HEK293 (cell line): ENCODE data around the gene FGFR3.
"Not testable (repeated sequence)": the region's sequence is repeated elsewhere in the genome, so short reads cannot be mapped to it uniquely, and the experiment has no call there.

Source experiments
- CTCF ChIA-PET: fragments of 350-600 bp; formaldehyde crosslinking; extraction: SDS; loops from one replicate; lab custom pipeline; 2021; ENCODE audit warnings: antibody characterized with exemption; lab: Yijun Ruan, JAX
- POLR2A ChIA-PET: fragments of 300-600 bp; formaldehyde crosslinking; extraction: SDS; loops from one replicate; lab custom pipeline; 2020; ENCODE audit warnings: antibody characterized with exemption, inconsistent platforms; lab: Yijun Ruan, JAX
- H3K27ac ChIP-seq: fragments of 200-500 bp; sonication (Bioruptor generic); 2 replicates; pipeline ENCODE4 v1.5.1; 2014; ENCODE audit warnings: low read depth, low read length, control low read depth, inconsistent platforms; ENCODE audit errors: extremely low read depth
- H3K36me3 ChIP-seq, 2 experiments: fragments of 200-500 bp in 1 of 2; sonication (Bioruptor generic) in 1 of 2; 1 replicate in 1 of 2; 2 replicates in 1 of 2; pipeline ENCODE4 v1.5.1; 2014 to 2017; ENCODE audit warnings: inconsistent platforms in 2 of 2, low read length in 2 of 2; ENCODE audit not compliant: control insufficient read depth in 2 of 2, insufficient read depth in 1 of 2
- H3K4me1 ChIP-seq: fragments of 200-500 bp; sonication (Bioruptor generic); 2 replicates; pipeline ENCODE4 v1.5.1; 2014; ENCODE audit warnings: mild to moderate bottlenecking, low read length, inconsistent platforms; ENCODE audit not compliant: control insufficient read depth, insufficient read depth
- H3K4me3 ChIP-seq: 2 replicates; pipeline ENCODE4 v1.5.1; 2011; ENCODE audit warnings: low read depth, mild to moderate bottlenecking, control low read depth, low read length, moderate library complexity
- H3K9me3 ChIP-seq: fragments of 200-500 bp; sonication (Bioruptor generic); 2 replicates; pipeline ENCODE4 v1.5.1; 2014; ENCODE audit warnings: low read depth, low read length, inconsistent platforms; ENCODE audit not compliant: control insufficient read depth, insufficient read depth
- HOXD13 ChIP-seq: sonication (generic); formaldehyde crosslinking; IDR thresholded peaks from 2 replicates; pipeline ENCODE4 v1.8.0; 2022; ENCODE audit warnings: missing genetic modification reagents, borderline replicate concordance
- KLF16 ChIP-seq: fragments of 450-650 bp; formaldehyde crosslinking; IDR thresholded peaks from 2 replicates; pipeline ENCODE4 v1.5.1; 2017; ENCODE audit warnings: missing biosample characterization, missing genetic modification characterization
- MYNN ChIP-seq: fragments of 450-650 bp; formaldehyde crosslinking; IDR thresholded peaks from 2 replicates; pipeline ENCODE4 v1.5.1; 2016; ENCODE audit warnings: missing biosample characterization, missing genetic modification characterization, borderline replicate concordance
- RBAK ChIP-seq: fragments of 450-650 bp; formaldehyde crosslinking; IDR thresholded peaks from 2 replicates; pipeline ENCODE4 v1.5.1; 2016; ENCODE audit warnings: missing biosample characterization, missing genetic modification characterization
- SALL2 ChIP-seq: fragments of 450-650 bp; formaldehyde crosslinking; IDR thresholded peaks from 2 replicates; pipeline ENCODE4 v1.5.0; 2017; ENCODE audit warnings: missing biosample characterization, mild to moderate bottlenecking, missing genetic modification characterization, borderline replicate concordance
- SP7 ChIP-seq: fragments of 450-650 bp; formaldehyde crosslinking; IDR thresholded peaks from 2 replicates; pipeline ENCODE4 v1.5.1; 2016; ENCODE audit warnings: missing biosample characterization, missing genetic modification characterization
- ZFHX2 ChIP-seq: fragments of 450-650 bp; formaldehyde crosslinking; conservative IDR thresholded peaks from 2 replicates; pipeline ENCODE4 v1.5.1; 2016; ENCODE audit warnings: missing biosample characterization, missing genetic modification characterization
- ZFP3 ChIP-seq: fragments of 450-650 bp; formaldehyde crosslinking; IDR thresholded peaks from 2 replicates; pipeline ENCODE4 v1.5.1; 2016; ENCODE audit warnings: low read depth, missing biosample characterization, missing genetic modification characterization
- ZFP69B ChIP-seq: fragments of 450-650 bp; formaldehyde crosslinking; IDR thresholded peaks from 2 replicates; pipeline ENCODE4 v1.5.1; 2016; ENCODE audit warnings: missing biosample characterization, missing genetic modification characterization
- ZNF133 ChIP-seq: fragments of 450-650 bp; formaldehyde crosslinking; IDR thresholded peaks from 2 replicates; pipeline ENCODE4 v1.5.1; 2016; ENCODE audit warnings: missing biosample characterization, missing genetic modification characterization
- ZNF350 ChIP-seq: fragments of 450-650 bp; formaldehyde crosslinking; IDR thresholded peaks from 2 replicates; pipeline ENCODE4 v1.5.0; 2017; ENCODE audit warnings: missing biosample characterization, mild to moderate bottlenecking, missing genetic modification characterization
- ZNF510 ChIP-seq: fragments of 450-650 bp; formaldehyde crosslinking; IDR thresholded peaks from 2 replicates; pipeline ENCODE4 v1.5.1; 2018; ENCODE audit warnings: mild to moderate bottlenecking, missing genetic modification characterization, missing biosample characterization; ENCODE audit not compliant: insufficient replicate concordance
- ZNF561 ChIP-seq: fragments of 450-650 bp; IDR thresholded peaks from 2 replicates; pipeline ENCODE4 v1.5.1; 2018; ENCODE audit warnings: missing biosample characterization, missing genetic modification characterization, borderline replicate concordance
- ZNF626 ChIP-seq: fragments of 450-650 bp; sonication (Bioruptor Pico); formaldehyde crosslinking; IDR thresholded peaks from 2 replicates; pipeline ENCODE4 v1.5.1; 2018; ENCODE audit warnings: missing biosample characterization, missing genetic modification characterization, inconsistent platforms
- ZNF704 ChIP-seq: fragments of 450-650 bp; formaldehyde crosslinking; IDR thresholded peaks from 2 replicates; pipeline ENCODE4 v1.5.1; 2016; ENCODE audit warnings: missing biosample characterization, missing genetic modification characterization
- TF ChIP-seq, protein P1 (sequence below): fragments of 450-650 bp; formaldehyde crosslinking; IDR thresholded peaks from 2 replicates; pipeline ENCODE4 v1.5.1; 2016; ENCODE audit warnings: missing biosample characterization, missing genetic modification characterization, borderline replicate concordance
- TF ChIP-seq, protein P2 (sequence below): fragments of 450-650 bp; formaldehyde crosslinking; IDR thresholded peaks from 2 replicates; pipeline ENCODE4 v1.5.1; 2016; ENCODE audit warnings: missing biosample characterization, missing genetic modification characterization
- TF ChIP-seq, protein P3 (sequence below): fragments of 450-650 bp; formaldehyde crosslinking; IDR thresholded peaks from 2 replicates; pipeline ENCODE4 v1.5.1; 2016; ENCODE audit warnings: missing biosample characterization, missing genetic modification characterization, borderline replicate concordance

FGFR3 gene

GRCh38 chr4:1835836-1836235, 42.7 kb downstream of the FGFR3 start:
- peaks cover 13 to 89% of the 10 kb centered on the region in 2 experiments; a peak in 2 of 3 replicates for H3K36me3 ChIP-seq
- H3K9me3 ChIP-seq, H3K27ac ChIP-seq, POLR2A ChIA-PET, H3K4me1 ChIP-seq, H3K4me3 ChIP-seq: not testable (repeated sequence)
- CTCF ChIA-PET: interaction anchor here (0.7 to 1.1 kb wide), 2 partner anchors 75 to 359 kb away, joined by 3 read pairs; no protein-coding TSS in a partner anchor

GRCh38 chr4:1836650-1837049, 43.6 kb downstream of the FGFR3 start:
- Histone ChIP-seq H3K4me3 (no peak overlapping the region), H3K27ac (no peak overlapping the region), H3K36me3 (peaks cover 13 to 89% of the 10 kb centered on the region in 2 experiments; a peak in 2 of 3 replicates), H3K9me3 (no peaks in the 10 kb centered on the region), H3K4me1 (no peaks in the 10 kb centered on the region)
- ChIA-PET CTCF (interaction anchor here (0.8 kb wide), 1 partner anchor 62 kb away, joined by 3 read pairs; no protein-coding TSS in a partner anchor), POLR2A (no interaction called here)
- no peak for TF ChIP-seq ZNF704 (tag by site-specific recombination)
- TF ChIP-seq, protein P1, sequence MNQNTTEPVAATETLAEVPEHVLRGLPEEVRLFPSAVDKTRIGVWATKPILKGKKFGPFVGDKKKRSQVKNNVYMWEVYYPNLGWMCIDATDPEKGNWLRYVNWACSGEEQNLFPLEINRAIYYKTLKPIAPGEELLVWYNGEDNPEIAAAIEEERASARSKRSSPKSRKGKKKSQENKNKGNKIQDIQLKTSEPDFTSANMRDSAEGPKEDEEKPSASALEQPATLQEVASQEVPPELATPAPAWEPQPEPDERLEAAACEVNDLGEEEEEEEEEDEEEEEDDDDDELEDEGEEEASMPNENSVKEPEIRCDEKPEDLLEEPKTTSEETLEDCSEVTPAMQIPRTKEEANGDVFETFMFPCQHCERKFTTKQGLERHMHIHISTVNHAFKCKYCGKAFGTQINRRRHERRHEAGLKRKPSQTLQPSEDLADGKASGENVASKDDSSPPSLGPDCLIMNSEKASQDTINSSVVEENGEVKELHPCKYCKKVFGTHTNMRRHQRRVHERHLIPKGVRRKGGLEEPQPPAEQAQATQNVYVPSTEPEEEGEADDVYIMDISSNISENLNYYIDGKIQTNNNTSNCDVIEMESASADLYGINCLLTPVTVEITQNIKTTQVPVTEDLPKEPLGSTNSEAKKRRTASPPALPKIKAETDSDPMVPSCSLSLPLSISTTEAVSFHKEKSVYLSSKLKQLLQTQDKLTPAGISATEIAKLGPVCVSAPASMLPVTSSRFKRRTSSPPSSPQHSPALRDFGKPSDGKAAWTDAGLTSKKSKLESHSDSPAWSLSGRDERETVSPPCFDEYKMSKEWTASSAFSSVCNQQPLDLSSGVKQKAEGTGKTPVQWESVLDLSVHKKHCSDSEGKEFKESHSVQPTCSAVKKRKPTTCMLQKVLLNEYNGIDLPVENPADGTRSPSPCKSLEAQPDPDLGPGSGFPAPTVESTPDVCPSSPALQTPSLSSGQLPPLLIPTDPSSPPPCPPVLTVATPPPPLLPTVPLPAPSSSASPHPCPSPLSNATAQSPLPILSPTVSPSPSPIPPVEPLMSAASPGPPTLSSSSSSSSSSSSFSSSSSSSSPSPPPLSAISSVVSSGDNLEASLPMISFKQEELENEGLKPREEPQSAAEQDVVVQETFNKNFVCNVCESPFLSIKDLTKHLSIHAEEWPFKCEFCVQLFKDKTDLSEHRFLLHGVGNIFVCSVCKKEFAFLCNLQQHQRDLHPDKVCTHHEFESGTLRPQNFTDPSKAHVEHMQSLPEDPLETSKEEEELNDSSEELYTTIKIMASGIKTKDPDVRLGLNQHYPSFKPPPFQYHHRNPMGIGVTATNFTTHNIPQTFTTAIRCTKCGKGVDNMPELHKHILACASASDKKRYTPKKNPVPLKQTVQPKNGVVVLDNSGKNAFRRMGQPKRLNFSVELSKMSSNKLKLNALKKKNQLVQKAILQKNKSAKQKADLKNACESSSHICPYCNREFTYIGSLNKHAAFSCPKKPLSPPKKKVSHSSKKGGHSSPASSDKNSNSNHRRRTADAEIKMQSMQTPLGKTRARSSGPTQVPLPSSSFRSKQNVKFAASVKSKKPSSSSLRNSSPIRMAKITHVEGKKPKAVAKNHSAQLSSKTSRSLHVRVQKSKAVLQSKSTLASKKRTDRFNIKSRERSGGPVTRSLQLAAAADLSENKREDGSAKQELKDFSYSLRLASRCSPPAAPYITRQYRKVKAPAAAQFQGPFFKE (tag by site-specific recombination): no peak
- no peak for TF ChIP-seq ZFP3 (tag by site-specific recombination)
- no peak for TF ChIP-seq ZNF133 (tag by site-specific recombination)
- no peak for TF ChIP-seq MYNN (tag by site-specific recombination)
- no peak for TF ChIP-seq ZNF510 (tag by site-specific recombination)
- TF ChIP-seq ZFP69B (tag by site-specific recombination): no peak
- TF ChIP-seq HOXD13 (CRISPR knock-in tag): no peak
- TF ChIP-seq, protein P2, sequence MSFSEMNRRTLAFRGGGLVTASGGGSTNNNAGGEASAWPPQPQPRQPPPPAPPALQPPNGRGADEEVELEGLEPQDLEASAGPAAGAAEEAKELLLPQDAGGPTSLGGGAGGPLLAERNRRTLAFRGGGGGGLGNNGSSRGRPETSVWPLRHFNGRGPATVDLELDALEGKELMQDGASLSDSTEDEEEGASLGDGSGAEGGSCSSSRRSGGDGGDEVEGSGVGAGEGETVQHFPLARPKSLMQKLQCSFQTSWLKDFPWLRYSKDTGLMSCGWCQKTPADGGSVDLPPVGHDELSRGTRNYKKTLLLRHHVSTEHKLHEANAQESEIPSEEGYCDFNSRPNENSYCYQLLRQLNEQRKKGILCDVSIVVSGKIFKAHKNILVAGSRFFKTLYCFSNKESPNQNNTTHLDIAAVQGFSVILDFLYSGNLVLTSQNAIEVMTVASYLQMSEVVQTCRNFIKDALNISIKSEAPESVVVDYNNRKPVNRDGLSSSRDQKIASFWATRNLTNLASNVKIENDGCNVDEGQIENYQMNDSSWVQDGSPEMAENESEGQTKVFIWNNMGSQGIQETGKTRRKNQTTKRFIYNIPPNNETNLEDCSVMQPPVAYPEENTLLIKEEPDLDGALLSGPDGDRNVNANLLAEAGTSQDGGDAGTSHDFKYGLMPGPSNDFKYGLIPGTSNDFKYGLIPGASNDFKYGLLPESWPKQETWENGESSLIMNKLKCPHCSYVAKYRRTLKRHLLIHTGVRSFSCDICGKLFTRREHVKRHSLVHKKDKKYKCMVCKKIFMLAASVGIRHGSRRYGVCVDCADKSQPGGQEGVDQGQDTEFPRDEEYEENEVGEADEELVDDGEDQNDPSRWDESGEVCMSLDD (tag by site-specific recombination): no peak
- TF ChIP-seq ZNF626 (tag by site-specific recombination): no peak
- TF ChIP-seq, protein P3, sequence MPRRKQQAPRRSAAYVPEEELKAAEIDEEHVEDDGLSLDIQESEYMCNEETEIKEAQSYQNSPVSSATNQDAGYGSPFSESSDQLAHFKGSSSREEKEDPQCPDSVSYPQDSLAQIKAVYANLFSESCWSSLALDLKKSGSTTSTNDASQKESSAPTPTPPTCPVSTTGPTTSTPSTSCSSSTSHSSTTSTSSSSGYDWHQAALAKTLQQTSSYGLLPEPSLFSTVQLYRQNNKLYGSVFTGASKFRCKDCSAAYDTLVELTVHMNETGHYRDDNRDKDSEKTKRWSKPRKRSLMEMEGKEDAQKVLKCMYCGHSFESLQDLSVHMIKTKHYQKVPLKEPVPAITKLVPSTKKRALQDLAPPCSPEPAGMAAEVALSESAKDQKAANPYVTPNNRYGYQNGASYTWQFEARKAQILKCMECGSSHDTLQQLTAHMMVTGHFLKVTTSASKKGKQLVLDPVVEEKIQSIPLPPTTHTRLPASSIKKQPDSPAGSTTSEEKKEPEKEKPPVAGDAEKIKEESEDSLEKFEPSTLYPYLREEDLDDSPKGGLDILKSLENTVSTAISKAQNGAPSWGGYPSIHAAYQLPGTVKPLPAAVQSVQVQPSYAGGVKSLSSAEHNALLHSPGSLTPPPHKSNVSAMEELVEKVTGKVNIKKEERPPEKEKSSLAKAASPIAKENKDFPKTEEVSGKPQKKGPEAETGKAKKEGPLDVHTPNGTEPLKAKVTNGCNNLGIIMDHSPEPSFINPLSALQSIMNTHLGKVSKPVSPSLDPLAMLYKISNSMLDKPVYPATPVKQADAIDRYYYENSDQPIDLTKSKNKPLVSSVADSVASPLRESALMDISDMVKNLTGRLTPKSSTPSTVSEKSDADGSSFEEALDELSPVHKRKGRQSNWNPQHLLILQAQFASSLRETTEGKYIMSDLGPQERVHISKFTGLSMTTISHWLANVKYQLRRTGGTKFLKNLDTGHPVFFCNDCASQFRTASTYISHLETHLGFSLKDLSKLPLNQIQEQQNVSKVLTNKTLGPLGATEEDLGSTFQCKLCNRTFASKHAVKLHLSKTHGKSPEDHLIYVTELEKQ: no peak
- no peak for TF ChIP-seq ZNF561 (tag by site-specific recombination)
- no peak for TF ChIP-seq ZNF350 (tag by site-specific recombination)
- TF ChIP-seq SP7 (tag by site-specific recombination): no peak
- no peak for TF ChIP-seq SALL2
- no peak for TF ChIP-seq ZFHX2 (tag by site-specific recombination)
- TF ChIP-seq KLF16: no peak
- TF ChIP-seq RBAK (tag by site-specific recombination): no peak
